CD4-positive, alpha-beta T cell (primary cell): ENCODE measurements around the gene BABAM2. TPM values are rescaled to one million over a fixed set of nuclear protein-coding genes. Genes with fewer than 3 reads are reported as not detected.

Experiments
- ATAC-seq: fragments of 200-7000 bp; cut with Tn5 transposase; one replicate; pipeline ENCODE4 v1.10.0; 2022; ENCODE audit warnings: mild to moderate bottlenecking; ENCODE audit not compliant: poor library complexity
- CTCF ChIA-PET: fragments of 350-600 bp; sonication (Branson Sonifier 250); formaldehyde crosslinking; loops from one replicate; lab custom pipeline; 2021; ENCODE audit warnings: antibody characterized with exemption, inconsistent platforms; lab: Charles Lee
- POLR2A ChIA-PET: fragments of 350-600 bp; sonication (Branson Sonifier 250); formaldehyde crosslinking; loops from one replicate; lab custom pipeline; 2021; ENCODE audit warnings: antibody characterized with exemption, inconsistent platforms; lab: Charles Lee
- DNase-seq, 14 experiments: peaks; one replicate each; pipeline ENCODE4 v3.0.0-alpha.2; 2013 to 2020; ENCODE audit warnings: mixed read lengths in 2 of 14
- H3K27ac ChIP-seq, 2 donors: one replicate each; pipeline versions ENCODE4 v1.5.1 to v1.7.0; 2013; ENCODE audit warnings: low read length in 2 of 2, low read depth in 1 of 2, mild to moderate bottlenecking in 1 of 2
- H3K27me3 ChIP-seq, 2 experiments: 1 replicate in 1 of 2; 2 replicates in 1 of 2; pipeline versions ENCODE4 v1.6.1 to v1.7.0; 2013; ENCODE audit warnings: low read length in 2 of 2, control low read depth in 1 of 2, mild to moderate bottlenecking in 1 of 2, moderate library complexity in 1 of 2; ENCODE audit not compliant: insufficient read depth in 2 of 2, control insufficient read depth in 1 of 2
- H3K36me3 ChIP-seq: one replicate; pipeline ENCODE4 v1.6.1; 2013; ENCODE audit warnings: low read length, control low read depth; ENCODE audit not compliant: insufficient read depth
- H3K4me1 ChIP-seq: one replicate; pipeline ENCODE4 v1.6.1; 2013; ENCODE audit warnings: low read length, control low read depth; ENCODE audit not compliant: insufficient read depth
- H3K4me3 ChIP-seq: one replicate; pipeline ENCODE4 v1.5.1; 2013; ENCODE audit warnings: mild to moderate bottlenecking, low read length, moderate library complexity
- H3K9me3 ChIP-seq, 2 experiments: 1 replicate in 1 of 2; 2 replicates in 1 of 2; pipeline versions ENCODE4 v1.6.1 to v1.7.0; 2013; ENCODE audit warnings: low read length in 2 of 2, mild to moderate bottlenecking in 2 of 2, control low read depth in 1 of 2, moderate library complexity in 1 of 2; ENCODE audit not compliant: control insufficient read depth in 1 of 2, insufficient read depth in 1 of 2
- H3K27ac Mint-ChIP-seq: one replicate; pipeline ENCODE4 v1.8.0; 2020; ENCODE audit warnings: mixed read lengths
- H3K27me3 Mint-ChIP-seq: one replicate; pipeline ENCODE4 v1.8.0; 2021; ENCODE audit warnings: mixed read lengths
- H3K36me3 Mint-ChIP-seq: one replicate; pipeline ENCODE4 v1.8.0; 2021; ENCODE audit warnings: low read depth, mixed read lengths
- H3K4me1 Mint-ChIP-seq: one replicate; pipeline ENCODE4 v1.8.0; 2021; ENCODE audit warnings: low read depth, mixed read lengths
- H3K4me3 Mint-ChIP-seq: one replicate; pipeline ENCODE4 v1.8.0; 2020; ENCODE audit warnings: mild to moderate bottlenecking, mixed read lengths
- H3K9me3 Mint-ChIP-seq: one replicate; pipeline ENCODE4 v1.8.0; 2020; ENCODE audit warnings: mixed read lengths
- CTCF ChIP-seq: fragments of 200-600 bp; IDR thresholded peaks from one replicate; pipeline ENCODE4 v1.8.0; 2022; ENCODE audit warnings: antibody characterized with exemption, mild to moderate bottlenecking
- intact Hi-C, 2 experiments: fragments of 100-400 bp; cut with DNase I in 1 of 2; cut with micrococcal nuclease in 1 of 2; formaldehyde crosslinking; loops; one replicate each; pipeline versions ENCODE4 v1.15.1 to v1.9.0; 2023 to 2025; cut with DNase I, micrococcal nuclease
- total RNA-seq, 174 experiments: library from RNA in 2 of 174; stranded (reverse) in 2 of 174; gene quantifications; one replicate each; pipeline ENCODE4 v1.2.3 and lab custom pipeline; 2021 to 2026

BABAM2 gene
- total RNA-seq, 2 experiments from 2014 or later, result 29.2 to 32.8 TPM

GRCh38 chr2:27954221-27954673 is 63.7 kb downstream of the BABAM2 start:
- Histone ChIP-seq H3K4me1 (peaks cover 13% of the 10 kb centered on the region), H3K27ac (peak overlapping the region in 1 of 2 donors; percentile 7), H3K4me3 (no peak overlapping the region), H3K9me3 (no peaks in the 10 kb centered on the region), H3K27me3 (no peaks in the 10 kb centered on the region), H3K36me3 (no peaks in the 10 kb centered on the region)
- TF ChIP-seq CTCF, result no peak
- Mint-ChIP-seq H3K4me3 (no peak overlapping the region), H3K36me3 (no peaks in the 10 kb centered on the region), H3K4me1 (peaks cover 78% of the 10 kb centered on the region), H3K27ac (peak overlapping the region; percentile 38), H3K9me3 (no peaks in the 10 kb centered on the region), H3K27me3 (no peaks in the 10 kb centered on the region)
- CTCF ChIA-PET, result interaction anchor here (1.6 kb wide), 1 partner anchor 17 kb away, joined by 4 read pairs; no protein-coding TSS in a partner anchor
- intact Hi-C loops, result loop anchor here in 1 of 2 experiments (5.0 kb wide), 1 partner anchor 498 kb away; no protein-coding TSS in a partner anchor
- POLR2A ChIA-PET, result no interaction called here
- DNase-seq, result no peak
- ATAC-seq, result no peak

- peak overlapping the region in 1 of 2 donors; percentile 2 for H3K27ac ChIP-seq
- Mint-ChIP-seq H3K4me3 (peak overlapping the region; percentile 46), H3K36me3 (no peaks in the 10 kb centered on the region), H3K4me1 (peaks cover 81% of the 10 kb centered on the region), H3K27me3 (no peaks in the 10 kb centered on the region), H3K9me3 (no peaks in the 10 kb centered on the region), H3K27ac (peak overlapping the region; percentile 38)
- no peak overlapping the region for H3K4me3 ChIP-seq
- intact Hi-C loops, result loop anchor here in 1 of 2 experiments (5.0 kb wide), 1 partner anchor 497 kb away; no protein-coding TSS in a partner anchor
- H3K27me3 ChIP-seq, result no peaks in the 10 kb centered on the region
- POLR2A ChIA-PET, result no interaction called here
- no peaks in the 10 kb centered on the region for H3K9me3 ChIP-seq
- no peak for TF ChIP-seq CTCF
- no peaks in the 10 kb centered on the region for H3K36me3 ChIP-seq
- peak; percentile 59 for ATAC-seq
- peak in 4 of 14 experiments; percentile 14 to 69 (median 50) for DNase-seq
- CTCF ChIA-PET, result no interaction called here
- H3K4me1 ChIP-seq, result peaks cover 13% of the 10 kb centered on the region
Measured at GRCh38 chr2:27954771-27955383, 64.3 kb downstream of the BABAM2 start.

GRCh38 chr2:27955384-27956161 is 65.0 kb downstream of the BABAM2 start:
- ATAC-seq (no peak), DNase-seq (no peak)
- ChIA-PET POLR2A (no interaction called here), CTCF (no interaction called here)
- H3K36me3 Mint-ChIP-seq, result no peaks in the 10 kb centered on the region
- Histone ChIP-seq H3K4me3 (no peak overlapping the region), H3K36me3 (no peaks in the 10 kb centered on the region), H3K27me3 (no peaks in the 10 kb centered on the region), H3K27ac (peak overlapping the region in 1 of 2 donors; percentile 2), H3K4me1 (peaks cover 18% of the 10 kb centered on the region), H3K9me3 (no peaks in the 10 kb centered on the region)
- no peak for TF ChIP-seq CTCF
- intact Hi-C loops, result no loop called here
- peak overlapping the region; percentile 46 for H3K4me3 Mint-ChIP-seq
- no peaks in the 10 kb centered on the region for H3K9me3 Mint-ChIP-seq
- peaks cover 83% of the 10 kb centered on the region for H3K4me1 Mint-ChIP-seq
- H3K27me3 Mint-ChIP-seq, result no peaks in the 10 kb centered on the region
- H3K27ac Mint-ChIP-seq, result peak overlapping the region; percentile 38
